Fibroblast of the aortic adventitia (primary cell): ENCODE data around the gene MED12L. TPM values are rescaled to one million over a fixed set of nuclear protein-coding genes. Genes with fewer than 3 reads are reported as not detected.

Experiments
- DNase-seq: peaks from one replicate; pipeline ENCODE4 v3.0.0-alpha.2; 2010; ENCODE audit warnings: low read depth
- H3K4me3 ChIP-seq: 2 replicates; pipeline ENCODE4 v1.5.1; 2011; ENCODE audit warnings: low read depth, mild to moderate bottlenecking, control low read depth, low read length, moderate library complexity
- CTCF ChIP-seq: IDR thresholded peaks from 2 replicates; pipeline ENCODE4 v1.5.1; 2011; ENCODE audit warnings: mild to moderate bottlenecking, low read length, control low read depth, inconsistent platforms; ENCODE audit not compliant: insufficient read depth
- total RNA-seq: library from RNA; depleted of rRNA; stranded (reverse); fragments of >200 nt; gene quantifications from 2 replicates; pipeline ENCODE4 v1.2.3, GENCODE V29; 2012; ENCODE audit warnings: low replicate concordance

Gene MED12L
- total RNA-seq, 1 donor: 0.72 TPM

- no peak for DNase-seq
- H3K4me3 ChIP-seq: no peak overlapping the region
- TF ChIP-seq CTCF: no peak
Observed at GRCh38 chr3:151213881-151214280, 128.4 kb downstream of the MED12L start.

GRCh38 chr3:151214459-151214858 lies 129.0 kb downstream of the MED12L start:
- H3K4me3 ChIP-seq: no peak overlapping the region
- TF ChIP-seq CTCF: no peak
- no peak for DNase-seq

- DNase-seq: peak; percentile 59
- H3K4me3 ChIP-seq: no peak overlapping the region
- no peak for TF ChIP-seq CTCF
Observed at GRCh38 chr3:151216641-151217607, 131.5 kb downstream of the MED12L start.

GRCh38 chr3:151218136-151218535 lies 132.7 kb downstream of the MED12L start:
- H3K4me3 ChIP-seq: no peak overlapping the region
- TF ChIP-seq CTCF: no peak
- DNase-seq: no peak

- TF ChIP-seq CTCF: no peak
- DNase-seq: peak; percentile 76
- H3K4me3 ChIP-seq: no peak overlapping the region
Observed at GRCh38 chr3:151219056-151219455, 133.6 kb downstream of the MED12L start.

- no peak for TF ChIP-seq CTCF
- H3K4me3 ChIP-seq: no peak overlapping the region
Observed at GRCh38 chr3:151224268-151224866, 138.9 kb downstream of the MED12L start.

More at GRCh38 chr3:151224268-151224866, 138.9 kb downstream of the MED12L start:
- DNase-seq: no peak
